HCT116 (cell line): ENCODE measurements around the gene ZSCAN21. TPM values are rescaled to one million over a fixed set of nuclear protein-coding genes. Genes with fewer than 3 reads are reported as not detected.

Source experiments
- ATAC-seq: fragments of 200-7000 bp; cut with Tn5 transposase; 2 replicates; pipeline ENCODE4 v1.9.1; 2020; ENCODE audit warnings: mild to moderate bottlenecking, moderate library complexity
- BruUV-seq: library from RNA; stranded (reverse); fragments of 400-500 nt; replicated peaks from 2 replicates; lab custom pipeline; 2021; lab: Mats Ljungman, UMichigan
- CTCF ChIA-PET: fragments of 300-600 bp; sonication (Branson Sonifier 250); formaldehyde crosslinking; loops from one replicate; lab custom pipeline; 2021; ENCODE audit warnings: antibody characterized with exemption; lab: Charles Lee
- POLR2A ChIA-PET: fragments of 300-600, 350-600 bp; sonication (Branson Sonifier 250); formaldehyde crosslinking; loops from one replicate; lab custom pipeline; 2021; ENCODE audit warnings: antibody characterized with exemption; lab: Charles Lee
- RAD21 ChIA-PET, 2 experiments: fragments of 300-600 bp; sonication (Branson Sonifier 250); formaldehyde crosslinking; loops; one replicate each; lab custom pipeline; 2023; ENCODE audit warnings: low total read pairs in 2 of 2; ENCODE audit not compliant: uncharacterized antibody in 2 of 2, unreplicated experiment in 2 of 2, low non-redundant PET in 1 of 2; lab: Charles Lee
- DNase-seq: peaks from one replicate; pipeline ENCODE4 v3.0.0-alpha.2; 2010; ENCODE audit warnings: low read depth, low spot score
- H2AFZ ChIP-seq: fragments of 200-600 bp; shearing (Covaris generic), sonication (generic); 2 replicates; pipeline ENCODE4 v1.6.1; 2017; ENCODE audit warnings: low read depth, mixed run types, mixed read lengths, antibody characterized with exemption, low read length; ENCODE audit not compliant: poor library complexity, severe bottlenecking
- H3K27ac ChIP-seq: 2 replicates; pipeline ENCODE4 v1.5.1; 2012; ENCODE audit warnings: low read depth, low read length
- H3K27me3 ChIP-seq: fragments of 200-600 bp; sonication (generic); 2 replicates; pipeline ENCODE4 v1.6.1; 2016; ENCODE audit warnings: mixed run types, low read length, mixed read lengths; ENCODE audit not compliant: insufficient read depth
- H3K36me3 ChIP-seq, 2 experiments: fragments of 200-500 bp in 1 of 2; fragments of 200-600 bp in 1 of 2; sonication (Bioruptor generic) in 1 of 2; sonication (generic) in 1 of 2; 2 replicates each; pipeline versions ENCODE4 v1.5.1 to v1.6.1; 2014 to 2016; ENCODE audit warnings: low read length in 2 of 2, inconsistent platforms in 1 of 2, mixed read lengths in 1 of 2, mixed run types in 1 of 2; ENCODE audit not compliant: insufficient read depth in 2 of 2, control insufficient read depth in 1 of 2
- H3K4me1 ChIP-seq, 2 experiments: fragments of 200-600 bp in 1 of 2; sonication (generic) in 1 of 2; 2 replicates each; pipeline versions ENCODE4 v1.5.1 to v1.6.1; 2012 to 2017; ENCODE audit warnings: low read length in 2 of 2, inconsistent platforms in 1 of 2, mild to moderate bottlenecking in 1 of 2, mixed read lengths in 1 of 2, mixed run types in 1 of 2, moderate library complexity in 1 of 2; ENCODE audit not compliant: insufficient read depth in 2 of 2, control insufficient read depth in 1 of 2
- H3K4me2 ChIP-seq: fragments of 200-600 bp; sonication (generic); 2 replicates; pipeline ENCODE4 v1.6.1; 2017; ENCODE audit warnings: mixed run types, low read length, mixed read lengths
- H3K4me3 ChIP-seq, 2 experiments: fragments of 200-600 bp in 1 of 2; sonication (generic) in 1 of 2; replicated peaks in 1 of 2; 2 replicates each; pipeline ENCODE4 v1.5.1; 2011 to 2016; ENCODE audit warnings: low read length in 2 of 2, control low read depth in 1 of 2, low read depth in 1 of 2, mild to moderate bottlenecking in 1 of 2, mixed read lengths in 1 of 2, mixed run types in 1 of 2
- H3K79me2 ChIP-seq: fragments of 200-600 bp; sonication (generic); 2 replicates; pipeline ENCODE4 v1.6.1; 2017; ENCODE audit warnings: mild to moderate bottlenecking, mixed run types, low read length, moderate library complexity, mixed read lengths; ENCODE audit not compliant: insufficient read depth
- H3K9ac ChIP-seq: fragments of 200-600 bp; sonication (generic); 2 replicates; pipeline ENCODE4 v1.6.1; 2016; ENCODE audit warnings: low read length, mixed read lengths
- H3K9me2 ChIP-seq: fragments of 200-600 bp; sonication (generic), shearing (Covaris generic); 2 replicates; pipeline ENCODE4 v1.6.1; 2017; ENCODE audit warnings: mixed run types, mild to moderate bottlenecking, moderate library complexity; ENCODE audit not compliant: insufficient read depth
- H3K9me3 ChIP-seq, 2 experiments: fragments of 200-500 bp in 1 of 2; fragments of 200-600 bp in 1 of 2; sonication (Bioruptor generic) in 1 of 2; sonication (generic) in 1 of 2; 2 replicates each; pipeline ENCODE4 v1.6.1; 2014 to 2017; ENCODE audit warnings: low read length in 2 of 2, mixed read lengths in 2 of 2, inconsistent platforms in 1 of 2, low read depth in 1 of 2, mild to moderate bottlenecking in 1 of 2, mixed run types in 1 of 2, moderate library complexity in 1 of 2; ENCODE audit not compliant: control insufficient read depth in 1 of 2, insufficient read depth in 1 of 2
- H4K20me1 ChIP-seq: fragments of 200-600 bp; sonication (generic), shearing (Covaris generic); 2 replicates; pipeline ENCODE4 v1.6.1; 2017; ENCODE audit warnings: mixed run types, mild to moderate bottlenecking, moderate library complexity; ENCODE audit not compliant: insufficient read depth
- CBX3 ChIP-seq: IDR thresholded peaks from 2 replicates; pipeline ENCODE4 v1.6.1; 2012; ENCODE audit warnings: low read depth
- CEBPB ChIP-seq: IDR thresholded peaks from 2 replicates; pipeline ENCODE4 v1.6.1; 2012; ENCODE audit warnings: low read depth
- EGR1 ChIP-seq: IDR thresholded peaks from 2 replicates; pipeline ENCODE4 v1.6.1; 2012; ENCODE audit warnings: low read depth
- JUND ChIP-seq: IDR thresholded peaks from 2 replicates; pipeline ENCODE4 v1.6.1; 2012
- POLR2AphosphoS5 ChIP-seq: IDR thresholded peaks from 2 replicates; pipeline ENCODE4 v1.6.1; 2011; ENCODE audit warnings: mild to moderate bottlenecking, low read depth, low read length, moderate library complexity
- REST ChIP-seq: IDR thresholded peaks from 2 replicates; pipeline ENCODE4 v1.6.1; 2012; ENCODE audit warnings: low read depth
- TCF7L2 ChIP-seq: IDR thresholded peaks from 2 replicates; pipeline ENCODE4 v1.7.0; 2011; ENCODE audit warnings: borderline replicate concordance, inconsistent platforms; ENCODE audit not compliant: insufficient read depth, insufficient read length; ENCODE audit errors: extremely low read depth
- YY1 ChIP-seq: IDR thresholded peaks from 2 replicates; pipeline ENCODE4 v1.6.1; 2011; ENCODE audit warnings: low read length, low read depth, moderate library complexity, mild to moderate bottlenecking; ENCODE audit not compliant: insufficient replicate concordance; ENCODE audit errors: extremely low read depth
- intact Hi-C: fragments of 100-400 bp; cut with micrococcal nuclease; formaldehyde crosslinking; loops from 2 replicates; pipeline ENCODE4 v1.10.0; 2022
- total RNA-seq: library from RNA; stranded (reverse); gene quantifications from one replicate; pipeline ENCODE4 v1.2.1, GENCODE V29; 2021; ENCODE audit not compliant: unreplicated experiment
- TF ChIP-seq, protein P1 (sequence below): IDR thresholded peaks from 2 replicates; pipeline ENCODE4 v1.6.1; 2011; ENCODE audit warnings: mild to moderate bottlenecking, low read length, moderate library complexity; ENCODE audit not compliant: insufficient replicate concordance; ENCODE audit errors: extremely low read depth
- TF ChIP-seq, protein P2 (sequence below): IDR thresholded peaks from 2 replicates; pipeline ENCODE4 v1.6.1; 2012

ZSCAN21 gene
- total RNA-seq, 1 experiment from 2014 or later: 10.3 TPM

DNA sequence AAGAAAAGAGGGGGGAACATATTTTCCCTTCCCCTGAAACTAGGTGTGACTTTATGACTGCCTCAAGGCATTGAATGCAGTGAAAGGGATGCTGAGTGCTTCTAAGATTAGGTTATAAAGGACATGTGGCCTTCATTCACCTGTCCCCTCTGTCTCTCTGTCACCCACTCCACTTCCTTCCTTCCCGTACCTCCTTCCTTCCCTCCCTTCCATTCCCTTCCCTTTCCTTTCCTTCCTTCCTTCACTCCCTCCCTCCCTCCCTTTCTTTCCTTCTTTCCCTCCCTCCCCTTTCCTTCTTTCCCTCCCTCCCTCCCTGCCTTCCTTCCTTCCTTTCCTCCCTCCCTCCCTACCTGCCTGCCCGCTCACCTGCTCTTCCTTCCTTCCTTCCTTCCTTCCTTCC lies 38.7 kb upstream of the ZSCAN21 start:
- H3K4me3 ChIP-seq: no peak overlapping the region
- POLR2A ChIA-PET: no interaction called here
- H3K4me1 ChIP-seq: peaks cover 3 to 29% of the 10 kb centered on the region in 2 experiments; a peak in 2 of 4 replicates
- no peaks in the 10 kb centered on the region for H3K9me2 ChIP-seq
- no peaks in the 10 kb centered on the region for H3K27me3 ChIP-seq
- no peak for TF ChIP-seq POLR2AphosphoS5
- no peak for TF ChIP-seq CBX3
- TF ChIP-seq CEBPB: no peak
- TF ChIP-seq, protein P1, sequence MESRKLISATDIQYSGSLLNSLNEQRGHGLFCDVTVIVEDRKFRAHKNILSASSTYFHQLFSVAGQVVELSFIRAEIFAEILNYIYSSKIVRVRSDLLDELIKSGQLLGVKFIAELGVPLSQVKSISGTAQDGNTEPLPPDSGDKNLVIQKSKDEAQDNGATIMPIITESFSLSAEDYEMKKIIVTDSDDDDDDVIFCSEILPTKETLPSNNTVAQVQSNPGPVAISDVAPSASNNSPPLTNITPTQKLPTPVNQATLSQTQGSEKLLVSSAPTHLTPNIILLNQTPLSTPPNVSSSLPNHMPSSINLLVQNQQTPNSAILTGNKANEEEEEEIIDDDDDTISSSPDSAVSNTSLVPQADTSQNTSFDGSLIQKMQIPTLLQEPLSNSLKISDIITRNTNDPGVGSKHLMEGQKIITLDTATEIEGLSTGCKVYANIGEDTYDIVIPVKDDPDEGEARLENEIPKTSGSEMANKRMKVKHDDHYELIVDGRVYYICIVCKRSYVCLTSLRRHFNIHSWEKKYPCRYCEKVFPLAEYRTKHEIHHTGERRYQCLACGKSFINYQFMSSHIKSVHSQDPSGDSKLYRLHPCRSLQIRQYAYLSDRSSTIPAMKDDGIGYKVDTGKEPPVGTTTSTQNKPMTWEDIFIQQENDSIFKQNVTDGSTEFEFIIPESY: no peak
- no peak for TF ChIP-seq YY1
- TF ChIP-seq, protein P2, sequence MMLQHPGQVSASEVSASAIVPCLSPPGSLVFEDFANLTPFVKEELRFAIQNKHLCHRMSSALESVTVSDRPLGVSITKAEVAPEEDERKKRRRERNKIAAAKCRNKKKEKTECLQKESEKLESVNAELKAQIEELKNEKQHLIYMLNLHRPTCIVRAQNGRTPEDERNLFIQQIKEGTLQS: no peak
- TF ChIP-seq JUND: no peak
- TF ChIP-seq EGR1: no peak
- TF ChIP-seq REST: no peak
- no peak for TF ChIP-seq TCF7L2
- H3K9me3 ChIP-seq: no peaks in the 10 kb centered on the region
- H3K4me2 ChIP-seq: no peak overlapping the region
- DNase-seq: no peak
- RAD21 ChIA-PET: no interaction called here
- H3K36me3 ChIP-seq: no peaks in the 10 kb centered on the region
- no peak for ATAC-seq
- H3K9ac ChIP-seq: no peak overlapping the region
- H3K27ac ChIP-seq: no peak overlapping the region
- H2AFZ ChIP-seq: no peak overlapping the region
- no TSS peak for BruUV-seq
- H3K79me2 ChIP-seq: peaks cover 3% of the 10 kb centered on the region
- no peaks in the 10 kb centered on the region for H4K20me1 ChIP-seq
- CTCF ChIA-PET: no interaction called here
- intact Hi-C loops: no loop called here
